CD14-positive monocyte (primary cell): ENCODE measurements around the gene SLC22A16. TPM values are rescaled to one million over a fixed set of nuclear protein-coding genes. Genes with fewer than 3 reads are reported as not detected.

Experiments used
- DNase-seq, 3 donors: peaks; one replicate each; pipeline ENCODE4 v3.0.0-alpha.2; 2011 to 2022
- H2AFZ ChIP-seq: 2 replicates; pipeline ENCODE4 v1.6.0; 2012; ENCODE audit warnings: mild to moderate bottlenecking, low read depth, low read length, inconsistent platforms; ENCODE audit not compliant: insufficient read depth, poor library complexity, severe bottlenecking
- H3K27ac ChIP-seq, 2 donors: 1 replicate in 1 of 2; 2 replicates in 1 of 2; pipeline ENCODE4 v1.5.1; 2012 to 2013; ENCODE audit warnings: low read length in 2 of 2, control low read depth in 1 of 2, inconsistent platforms in 1 of 2, low read depth in 1 of 2, mild to moderate bottlenecking in 1 of 2
- H3K27me3 ChIP-seq, 2 donors: one replicate each; pipeline versions ENCODE4 v1.6.0 to v1.6.1; 2011 to 2013; ENCODE audit warnings: low read length in 2 of 2; ENCODE audit not compliant: control insufficient read depth in 2 of 2, insufficient read depth in 2 of 2
- H3K36me3 ChIP-seq, 2 donors: replicated peaks in 1 of 2; 1 replicate in 1 of 2; 2 replicates in 1 of 2; pipeline versions ENCODE4 v1.5.1 to v1.6.1; 2012 to 2013; ENCODE audit warnings: low read length in 2 of 2, control low read depth in 1 of 2, inconsistent platforms in 1 of 2, mild to moderate bottlenecking in 1 of 2; ENCODE audit not compliant: insufficient read depth in 2 of 2, control insufficient read depth in 1 of 2
- H3K4me1 ChIP-seq, 2 donors: 1 replicate in 1 of 2; 2 replicates in 1 of 2; pipeline versions ENCODE4 v1.5.1 to v1.6.1; 2012 to 2013; ENCODE audit warnings: low read length in 2 of 2, control low read depth in 1 of 2, inconsistent platforms in 1 of 2, mild to moderate bottlenecking in 1 of 2, moderate library complexity in 1 of 2; ENCODE audit not compliant: insufficient read depth in 2 of 2, control insufficient read depth in 1 of 2
- H3K4me2 ChIP-seq: replicated peaks from 2 replicates; pipeline ENCODE3; 2012; ENCODE audit warnings: low read length, moderate library complexity, mild to moderate bottlenecking; ENCODE audit not compliant: poor library complexity, severe bottlenecking; ENCODE audit errors: extremely low read depth
- H3K4me3 ChIP-seq, 3 experiments: fragments of 200-600 bp in 1 of 3; sonication (generic) in 1 of 3; replicated peaks in 1 of 3; 1 replicate in 2 of 3; 2 replicates in 1 of 3; pipeline ENCODE4 v1.5.1; 2011 to 2013; ENCODE audit warnings: low read length in 3 of 3, mild to moderate bottlenecking in 3 of 3, control low read depth in 2 of 3, low read depth in 2 of 3, inconsistent platforms in 1 of 3, moderate library complexity in 1 of 3
- H3K79me2 ChIP-seq: 2 replicates; pipeline ENCODE4 v1.6.0; 2012; ENCODE audit warnings: mild to moderate bottlenecking, control low read depth, inconsistent platforms, low read length, moderate library complexity; ENCODE audit not compliant: insufficient read depth
- H3K9ac ChIP-seq: 2 replicates; pipeline ENCODE4 v1.6.0; 2017; ENCODE audit warnings: low read length, mild to moderate bottlenecking; ENCODE audit not compliant: insufficient read depth, poor library complexity, severe bottlenecking
- H3K9me3 ChIP-seq, 2 donors: replicated peaks in 1 of 2; 1 replicate in 1 of 2; 2 replicates in 1 of 2; pipeline versions ENCODE4 v1.5.1 to v1.6.1; 2012 to 2013; ENCODE audit warnings: low read length in 2 of 2, control low read depth in 1 of 2; ENCODE audit not compliant: control insufficient read depth in 1 of 2, insufficient read depth in 1 of 2
- H4K20me1 ChIP-seq: 2 replicates; pipeline ENCODE4 v1.6.0; 2012; ENCODE audit warnings: mild to moderate bottlenecking, low read length, control low read depth, moderate library complexity; ENCODE audit not compliant: insufficient read depth
- H3K27ac Mint-ChIP-seq, 7 donors: one replicate each; pipeline ENCODE4 v1.8.0; 2020; ENCODE audit warnings: mild to moderate bottlenecking in 7 of 7, mixed read lengths in 7 of 7, moderate library complexity in 6 of 7, inconsistent platforms in 2 of 7
- H3K27me3 Mint-ChIP-seq, 3 donors: one replicate each; pipeline ENCODE4 v1.8.0; 2021 to 2022; ENCODE audit warnings: low read depth in 3 of 3, mild to moderate bottlenecking in 3 of 3, mixed read lengths in 3 of 3, moderate library complexity in 3 of 3, inconsistent platforms in 1 of 3
- H3K36me3 Mint-ChIP-seq, 2 donors: one replicate each; pipeline ENCODE4 v1.8.0; 2020; ENCODE audit warnings: mixed read lengths in 2 of 2, inconsistent platforms in 1 of 2, mild to moderate bottlenecking in 1 of 2
- H3K4me1 Mint-ChIP-seq: one replicate; pipeline ENCODE4 v1.8.0; 2020; ENCODE audit warnings: mild to moderate bottlenecking, mixed read lengths
- H3K4me3 Mint-ChIP-seq, 2 donors: one replicate each; pipeline ENCODE4 v1.8.0; 2020; ENCODE audit warnings: mild to moderate bottlenecking in 2 of 2, mixed read lengths in 2 of 2, moderate library complexity in 1 of 2
- H3K9me3 Mint-ChIP-seq, 7 donors: one replicate each; pipeline ENCODE4 v1.8.0; 2020 to 2022; ENCODE audit warnings: mixed read lengths in 7 of 7, mild to moderate bottlenecking in 6 of 7, moderate library complexity in 6 of 7, inconsistent platforms in 2 of 7
- CTCF ChIP-seq: fragments of 200-600 bp; IDR thresholded peaks from one replicate; pipeline ENCODE4 v1.8.0; 2022; ENCODE audit warnings: antibody characterized with exemption, mild to moderate bottlenecking
- WGBS: methylation state at CpG from one replicate; pipeline ENCODE4 v1.1.5; 2013; ENCODE audit warnings: missing lambda C conversion rate; ENCODE audit not compliant: insufficient coverage; 5-methylcytosine and 5-hydroxymethylcytosine counted together
- intact Hi-C, 2 donors: fragments of 100-400 bp; cut with micrococcal nuclease; formaldehyde crosslinking; loops; one replicate each; pipeline versions ENCODE4 v1.15.0 to v1.15.1; 2023
- polyA plus RNA-seq, 3 donors: library from polyadenylated mRNA; depleted of rRNA in 1 of 3; unstranded in 2 of 3; stranded (reverse) in 1 of 3; fragments of 300-500 nt in 2 of 3; fragments of >200 nt in 1 of 3; fragmentation: Illumina TruSeq in 2 of 3; gene quantifications; 1 replicate in 2 of 3; 2 replicates in 1 of 3; pipeline ENCODE4 v1.2.3, GENCODE V29; 2012 to 2021

SLC22A16 gene
- polyA plus RNA-seq, 3 donors = 1.8 to 15.6 (median 4.0) TPM

GRCh38 chr6:110486756-110487155, 10.3 kb upstream of the SLC22A16 start:
- Histone ChIP-seq H3K27ac (no peak overlapping the region), H3K9ac (no peak overlapping the region), H3K36me3 (no peaks in the 10 kb centered on the region), H2AFZ (no peak overlapping the region), H4K20me1 (no peaks in the 10 kb centered on the region), H3K27me3 (no peaks in the 10 kb centered on the region), H3K4me3 (no peak overlapping the region), H3K4me1 (peaks cover 29 to 35% of the 10 kb centered on the region in 2 donors), H3K79me2 (no peaks in the 10 kb centered on the region), H3K4me2 (no peak overlapping the region), H3K9me3 (peaks cover 4% of the 10 kb centered on the region in 2 donors)
- no peak for DNase-seq
- Mint-ChIP-seq H3K4me1 (peaks cover 36% of the 10 kb centered on the region), H3K4me3 (no peak overlapping the region), H3K27ac (no peak overlapping the region), H3K27me3 (no peaks in the 10 kb centered on the region), H3K36me3 (peaks cover 3 to 9% of the 10 kb centered on the region in 2 donors), H3K9me3 (peaks cover 3 to 8% (median 5%) of the 10 kb centered on the region in 7 donors)
- 57% methylated on average over 1 of the region's 1 CpG for WGBS
- no peak for TF ChIP-seq CTCF
- intact Hi-C loops = no loop called here

- Mint-ChIP-seq H3K9me3 (peaks cover 3 to 9% (median 6%) of the 10 kb centered on the region in 7 donors), H3K4me3 (peak overlapping the region; percentile 63 to 66), H3K36me3 (peaks cover 3 to 7% of the 10 kb centered on the region in 2 donors), H3K4me1 (peaks cover 34% of the 10 kb centered on the region), H3K27me3 (no peaks in the 10 kb centered on the region), H3K27ac (peak overlapping the region in 6 of 7 donors; percentile 2 to 85 (median 65))
- no peak for TF ChIP-seq CTCF
- peak overlapping the region; percentile 70 for H2AFZ ChIP-seq
- H3K4me1 ChIP-seq = peaks cover 29 to 35% of the 10 kb centered on the region in 2 donors
- 19% methylated on average over 4 of the region's 5 CpGs for WGBS
- H3K27ac ChIP-seq = no peak overlapping the region
- peak overlapping the region in 1 of 3 experiments; percentile 45 for H3K4me3 ChIP-seq
- DNase-seq = no peak
- H4K20me1 ChIP-seq = no peaks in the 10 kb centered on the region
- no peaks in the 10 kb centered on the region for H3K79me2 ChIP-seq
- intact Hi-C loops = no loop called here
- no peak overlapping the region for H3K9ac ChIP-seq
- H3K4me2 ChIP-seq = peak overlapping the region; percentile 55
- no peaks in the 10 kb centered on the region for H3K27me3 ChIP-seq
- no peaks in the 10 kb centered on the region for H3K36me3 ChIP-seq
- H3K9me3 ChIP-seq = peaks cover 4 to 6% of the 10 kb centered on the region in 2 donors
Measured at GRCh38 chr6:110485491-110485890, 9.1 kb upstream of the SLC22A16 start.
